BJ (cell line): ENCODE results near the gene RNF220. TPM values are rescaled to one million over a fixed set of nuclear protein-coding genes. Genes with fewer than 3 reads are reported as not detected.
"Not testable (repeated sequence)": the region's sequence is repeated elsewhere in the genome, so short reads cannot be mapped to it uniquely, and the experiment has no call there.

Experiments
- CTCF ChIA-PET: fragments of 350-600 bp; formaldehyde crosslinking; extraction: SDS; loops from one replicate; lab custom pipeline; 2021; ENCODE audit warnings: antibody characterized with exemption, inconsistent platforms; lab: Yijun Ruan, JAX
- POLR2A ChIA-PET: fragments of 300-600 bp; sonication (Branson Sonifier 250); formaldehyde crosslinking; extraction: SDS; loops from one replicate; lab custom pipeline; 2021; ENCODE audit warnings: antibody characterized with exemption; lab: Charles Lee
- DNase-seq: peaks from one replicate; pipeline ENCODE4 v3.0.0-alpha.2; 2011; ENCODE audit warnings: low read depth
- H3K27me3 ChIP-seq: 2 replicates; pipeline ENCODE4 v1.6.0; 2011; ENCODE audit warnings: low read length; ENCODE audit not compliant: control insufficient read depth, insufficient read depth
- H3K36me3 ChIP-seq: 2 replicates; pipeline ENCODE4 v1.5.1; 2011; ENCODE audit warnings: low read length; ENCODE audit not compliant: control insufficient read depth, insufficient read depth
- H3K4me3 ChIP-seq: 2 replicates; pipeline ENCODE4 v1.5.1; 2011; ENCODE audit warnings: low read depth, mild to moderate bottlenecking, control low read depth, low read length
- CTCF ChIP-seq: IDR thresholded peaks from 2 replicates; pipeline ENCODE4 v1.5.1; 2011; ENCODE audit warnings: low read depth, mild to moderate bottlenecking, control low read depth, inconsistent platforms, low read length, moderate library complexity; ENCODE audit not compliant: insufficient read depth
- polyA plus RNA-seq: library from polyadenylated mRNA; depleted of rRNA; stranded (reverse); fragments of >200 nt; gene quantifications from 2 replicates; pipeline ENCODE4 v1.2.3, GENCODE V29; 2011

RNF220 gene
- polyA plus RNA-seq, 1 experiment = 65.4 TPM

GRCh38 chr1:44695671-44696070, 290.6 kb downstream of the RNF220 start:
- DNase-seq = no peak
- no peak overlapping the region for H3K4me3 ChIP-seq
- no peak for TF ChIP-seq CTCF
- H3K36me3 ChIP-seq = no peaks in the 10 kb centered on the region
- peaks cover 3% of the 10 kb centered on the region; the same call in 1 of the 2 replicates for H3K27me3 ChIP-seq
- ChIA-PET CTCF (interaction anchor here (1.2 to 1.6 kb wide), 3 partner anchors 10 to 35 kb away, joined by 3 to 5 read pairs (median 3); partner anchors contain the start of gene RNU5D-1), POLR2A (no interaction called here)

GRCh38 chr1:44696101-44696500, 291.0 kb downstream of the RNF220 start:
- no peak for DNase-seq
- H3K36me3 ChIP-seq = no peaks in the 10 kb centered on the region
- POLR2A ChIA-PET = no interaction called here
- H3K4me3 ChIP-seq = no peak overlapping the region
- CTCF ChIA-PET = interaction anchor here (0.7 to 1.6 kb wide), 4 partner anchors 9 to 35 kb away, joined by 3 to 5 read pairs (median 3); partner anchors contain the start of gene RNU5D-1
- peaks cover 3% of the 10 kb centered on the region; the same call in 1 of the 2 replicates for H3K27me3 ChIP-seq
- no peak for TF ChIP-seq CTCF

GRCh38 chr1:44696789-44697345, 291.8 kb downstream of the RNF220 start:
- TF ChIP-seq CTCF = no peak
- Histone ChIP-seq H3K4me3 (no peak overlapping the region), H3K27me3 (peaks cover 1% of the 10 kb centered on the region; the same call in 1 of the 2 replicates), H3K36me3 (no peaks in the 10 kb centered on the region)
- no peak for DNase-seq
- ChIA-PET POLR2A (no interaction called here), CTCF (interaction anchor here (0.7 to 1.6 kb wide), 4 partner anchors 9 to 34 kb away, joined by 3 to 5 read pairs (median 3); partner anchors contain the start of gene RNU5D-1)

- Histone ChIP-seq H3K4me3 (no peak overlapping the region), H3K36me3 (no peaks in the 10 kb centered on the region), H3K27me3 (peaks cover 1% of the 10 kb centered on the region; the same call in 1 of the 2 replicates)
- TF ChIP-seq CTCF = no peak
- POLR2A ChIA-PET = no interaction called here
- no peak for DNase-seq
- CTCF ChIA-PET = interaction anchor here (2.3 kb wide), 1 partner anchor 9 kb away, joined by 8 read pairs; no protein-coding TSS in a partner anchor
These were observed 293.1 kb downstream of the RNF220 start for GRCh38 chr1:44698138-44698537.

GRCh38 chr1:44699375-44699774, 294.3 kb downstream of the RNF220 start:
- POLR2A ChIA-PET = not testable (repeated sequence)
- CTCF ChIA-PET = interaction anchor here (2.3 kb wide), 1 partner anchor 7 kb away, joined by 8 read pairs; no protein-coding TSS in a partner anchor

GRCh38 chr1:44700573-44700972, 295.5 kb downstream of the RNF220 start:
- DNase-seq = no peak
- no peak for TF ChIP-seq CTCF
- no peaks in the 10 kb centered on the region for H3K36me3 ChIP-seq
- H3K4me3 ChIP-seq = no peak overlapping the region
- ChIA-PET CTCF (no interaction called here), POLR2A (no interaction called here)
- peaks cover 1% of the 10 kb centered on the region; the same call in 1 of the 2 replicates for H3K27me3 ChIP-seq

More at GRCh38 chr1:44699375-44699774, 294.3 kb downstream of the RNF220 start:
- H3K27me3 ChIP-seq, H3K36me3 ChIP-seq, DNase-seq, H3K4me3 ChIP-seq: not testable (repeated sequence)
